Measurements from ENCODE around the gene ELP5.

GRCh38 chr17:7284911-7285310 is 32.9 kb downstream of the ELP5 start:
- TF ChIP-seq POLR2AphosphoS5 (IDR thresholded peaks at IDR 0.05; ENCODE audit: low read depth, low read length) (no peak), EZH2phosphoT487 (IDR thresholded peaks at IDR 0.05; ENCODE audit: borderline replicate concordance, low read depth) (no peak), JUND (IDR thresholded peaks at IDR 0.05) (no peak)
- TF ChIP-seq, protein P1, sequence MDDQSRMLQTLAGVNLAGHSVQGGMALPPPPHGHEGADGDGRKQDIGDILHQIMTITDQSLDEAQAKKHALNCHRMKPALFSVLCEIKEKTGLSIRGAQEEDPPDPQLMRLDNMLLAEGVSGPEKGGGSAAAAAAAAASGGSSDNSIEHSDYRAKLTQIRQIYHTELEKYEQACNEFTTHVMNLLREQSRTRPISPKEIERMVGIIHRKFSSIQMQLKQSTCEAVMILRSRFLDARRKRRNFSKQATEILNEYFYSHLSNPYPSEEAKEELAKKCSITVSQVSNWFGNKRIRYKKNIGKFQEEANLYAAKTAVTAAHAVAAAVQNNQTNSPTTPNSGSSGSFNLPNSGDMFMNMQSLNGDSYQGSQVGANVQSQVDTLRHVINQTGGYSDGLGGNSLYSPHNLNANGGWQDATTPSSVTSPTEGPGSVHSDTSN (IDR thresholded peaks at IDR 0.05): no peak
- TF ChIP-seq, protein P2, sequence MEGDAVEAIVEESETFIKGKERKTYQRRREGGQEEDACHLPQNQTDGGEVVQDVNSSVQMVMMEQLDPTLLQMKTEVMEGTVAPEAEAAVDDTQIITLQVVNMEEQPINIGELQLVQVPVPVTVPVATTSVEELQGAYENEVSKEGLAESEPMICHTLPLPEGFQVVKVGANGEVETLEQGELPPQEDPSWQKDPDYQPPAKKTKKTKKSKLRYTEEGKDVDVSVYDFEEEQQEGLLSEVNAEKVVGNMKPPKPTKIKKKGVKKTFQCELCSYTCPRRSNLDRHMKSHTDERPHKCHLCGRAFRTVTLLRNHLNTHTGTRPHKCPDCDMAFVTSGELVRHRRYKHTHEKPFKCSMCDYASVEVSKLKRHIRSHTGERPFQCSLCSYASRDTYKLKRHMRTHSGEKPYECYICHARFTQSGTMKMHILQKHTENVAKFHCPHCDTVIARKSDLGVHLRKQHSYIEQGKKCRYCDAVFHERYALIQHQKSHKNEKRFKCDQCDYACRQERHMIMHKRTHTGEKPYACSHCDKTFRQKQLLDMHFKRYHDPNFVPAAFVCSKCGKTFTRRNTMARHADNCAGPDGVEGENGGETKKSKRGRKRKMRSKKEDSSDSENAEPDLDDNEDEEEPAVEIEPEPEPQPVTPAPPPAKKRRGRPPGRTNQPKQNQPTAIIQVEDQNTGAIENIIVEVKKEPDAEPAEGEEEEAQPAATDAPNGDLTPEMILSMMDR (IDR thresholded peaks at IDR 0.05): no peak

Data from SK-N-SH (cell line).